Measurements from ENCODE around the gene PA2G4. TPM values are rescaled to one million over a fixed set of nuclear protein-coding genes. Genes with fewer than 3 reads are reported as not detected.

PA2G4 gene
- total RNA-seq, 2 experiments from 2014 or later: 242 to 243 TPM

GRCh38 chr12:56117778-56118687 is 13.7 kb downstream of the PA2G4 start, which contains the start of gene ZC3H10:
ZC3H10 (plus strand) TSS chr12:56118266; CDS start chr12:56120563, 2,297 bp downstream.
- DNase-seq: peak; percentile 99
- ChIA-PET CTCF (interaction anchor here (0.5 to 15.1 kb wide), 41 partner anchors 9 to 1467 kb away, joined by 3 to 271 read pairs (median 4); partner anchors contain the start of genes ESYT1, MYL6, MYL6B and ORMDL2), POLR2A (interaction anchor here (0.6 to 6.3 kb wide), 39 partner anchors 11 to 1403 kb away, joined by 3 to 226 read pairs (median 5); partner anchors contain the start of genes ANKRD52, CNPY2, DDIT3 and ESYT1)
- Mint-ChIP-seq H3K4me3 (peak within 1 kb of the TSS; percentile 99), H3K36me3 (ENCODE audit: low read depth) (peaks cover 44% of the 10 kb centered on the region), H3K27me3 (no peaks in the 10 kb centered on the region), H3K27ac (peak within 1 kb of the TSS; percentile 99), H3K4me1 (peaks cover 40% of the 10 kb centered on the region), H3K9me3 (no peaks in the 10 kb centered on the region)

- Mint-ChIP-seq H3K4me3 (peak overlapping the region; percentile 99), H3K4me1 (peaks cover 43% of the 10 kb centered on the region), H3K36me3 (ENCODE audit: low read depth) (peaks cover 38% of the 10 kb centered on the region), H3K27me3 (no peaks in the 10 kb centered on the region), H3K9me3 (no peaks in the 10 kb centered on the region), H3K27ac (peak overlapping the region; percentile 99)
- ChIA-PET POLR2A (interaction anchor here (0.6 to 6.3 kb wide), 34 partner anchors 10 to 1402 kb away, joined by 3 to 226 read pairs (median 5); partner anchors contain the start of genes ANKRD52, CNPY2, DDIT3 and ESYT1), CTCF (interaction anchor here (0.7 to 15.1 kb wide), 33 partner anchors 9 to 380 kb away, joined by 3 to 271 read pairs (median 5); partner anchors contain the start of genes ESYT1, MYL6, MYL6B and ORMDL2)
- no peak for DNase-seq
Measured at GRCh38 chr12:56118688-56119357, 14.5 kb downstream of the PA2G4 start.

- Mint-ChIP-seq H3K9me3 (no peaks in the 10 kb centered on the region), H3K4me3 (peak overlapping the region; percentile 99), H3K27ac (peak overlapping the region; percentile 99), H3K27me3 (no peaks in the 10 kb centered on the region), H3K4me1 (peaks cover 44% of the 10 kb centered on the region), H3K36me3 (ENCODE audit: low read depth) (peaks cover 37% of the 10 kb centered on the region)
- ChIA-PET CTCF (interaction anchor here (0.6 to 15.1 kb wide), 20 partner anchors 8 to 380 kb away, joined by 3 to 271 read pairs (median 12); partner anchors contain the start of genes ERBB3, ESYT1, MYL6 and MYL6B), POLR2A (interaction anchor here (1.1 to 6.3 kb wide), 12 partner anchors 9 to 330 kb away, joined by 3 to 226 read pairs (median 30); partner anchors contain the start of genes ANKRD52, ESYT1, MYL6 and MYL6B)
- DNase-seq: peak; percentile 67
Measured at GRCh38 chr12:56119361-56119796, 15.0 kb downstream of the PA2G4 start.

- ChIA-PET CTCF (interaction anchor here (0.6 to 15.1 kb wide), 13 partner anchors 7 to 372 kb away, joined by 3 to 271 read pairs (median 18); partner anchors contain the start of genes ERBB3, ESYT1, MYL6 and PA2G4), POLR2A (interaction anchor here (1.1 to 6.3 kb wide), 7 partner anchors 15 to 329 kb away, joined by 3 to 226 read pairs (median 39); partner anchors contain the start of genes MYL6, PA2G4, RNF41 and SMARCC2)
- Mint-ChIP-seq H3K27me3 (no peaks in the 10 kb centered on the region), H3K36me3 (ENCODE audit: low read depth) (peaks cover 36% of the 10 kb centered on the region), H3K27ac (no peak overlapping the region), H3K4me1 (peaks cover 47% of the 10 kb centered on the region), H3K9me3 (no peaks in the 10 kb centered on the region), H3K4me3 (no peak overlapping the region)
- DNase-seq: no peak
Measured at GRCh38 chr12:56120158-56120846, 15.9 kb downstream of the PA2G4 start.

- Mint-ChIP-seq H3K27ac (no peak overlapping the region), H3K36me3 (ENCODE audit: low read depth) (peaks cover 36% of the 10 kb centered on the region), H3K9me3 (no peaks in the 10 kb centered on the region), H3K27me3 (no peaks in the 10 kb centered on the region), H3K4me3 (no peak overlapping the region), H3K4me1 (peaks cover 52% of the 10 kb centered on the region)
- ChIA-PET CTCF (interaction anchor here (4.4 to 15.1 kb wide), 2 partner anchors 67 to 101 kb away, joined by 44 to 271 read pairs; partner anchors contain the start of genes RNF41 and SMARCC2), POLR2A (no interaction called here)
- DNase-seq: no peak
Measured at GRCh38 chr12:56121204-56121870, 17.0 kb downstream of the PA2G4 start.

DNA sequence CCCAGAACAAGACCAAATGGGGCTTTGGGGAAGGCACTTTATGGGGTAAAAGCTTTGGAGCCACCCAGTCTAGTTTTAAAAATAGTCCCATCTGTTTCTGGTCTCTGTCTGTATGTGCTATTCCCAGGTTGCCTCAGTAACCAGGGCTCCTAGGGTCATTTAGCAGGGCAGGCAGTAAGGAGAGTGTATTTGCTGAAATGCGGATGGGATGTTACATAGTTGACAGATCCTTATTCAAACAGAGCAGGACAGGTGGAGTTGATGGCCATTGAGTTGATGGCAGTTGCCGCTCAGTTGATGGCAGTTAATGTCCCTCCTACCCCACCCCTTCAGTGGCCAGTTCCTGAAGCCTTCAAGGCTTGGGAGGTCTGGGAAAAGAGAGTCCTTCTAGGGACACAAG is 18.3 kb downstream of the PA2G4 start:
- no peaks in the 10 kb centered on the region for H3K9me3 Mint-ChIP-seq
- DNase-seq: no peak
- H3K27me3 Mint-ChIP-seq: no peaks in the 10 kb centered on the region
- POLR2A ChIA-PET: interaction anchor here (1.1 to 8.9 kb wide), 2 partner anchors 29 to 66 kb away, joined by 3 to 114 read pairs; partner anchors contain the start of gene SMARCC2
- peaks cover 23% of the 10 kb centered on the region for H3K36me3 Mint-ChIP-seq (ENCODE audit: low read depth)
- peaks cover 62% of the 10 kb centered on the region for H3K4me1 Mint-ChIP-seq
- H3K4me3 Mint-ChIP-seq: no peak overlapping the region
- no peak overlapping the region for H3K27ac Mint-ChIP-seq
- CTCF ChIA-PET: interaction anchor here (0.7 to 15.1 kb wide), 7 partner anchors 12 to 116 kb away, joined by 3 to 271 read pairs (median 5); partner anchors contain the start of genes MYL6, MYL6B, RNF41 and SMARCC2

DNA sequence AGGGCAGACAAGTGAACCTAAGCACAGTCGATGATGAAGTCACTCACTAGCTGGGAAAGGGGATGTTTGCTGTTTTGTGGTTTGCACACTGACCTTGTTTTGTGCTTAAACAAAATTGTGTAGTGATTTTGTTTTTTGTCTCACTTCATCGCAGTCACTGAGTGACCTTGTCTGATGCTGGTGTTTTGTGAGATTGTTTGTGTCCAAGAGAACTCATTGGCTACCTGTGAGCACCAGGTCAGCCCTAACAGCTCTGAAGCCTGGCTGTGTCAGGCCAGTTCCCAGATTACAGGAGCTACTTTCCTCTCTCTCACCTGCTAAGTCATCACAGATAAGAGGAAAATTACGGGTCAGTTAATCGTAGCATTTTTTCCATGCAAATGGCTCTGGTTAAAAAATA is 19.8 kb downstream of the PA2G4 start:
- Mint-ChIP-seq H3K4me3 (no peak overlapping the region), H3K27ac (peak overlapping the region; percentile 50), H3K4me1 (peaks cover 53% of the 10 kb centered on the region), H3K27me3 (no peaks in the 10 kb centered on the region), H3K9me3 (no peaks in the 10 kb centered on the region), H3K36me3 (ENCODE audit: low read depth) (peaks cover 28% of the 10 kb centered on the region)
- DNase-seq: no peak
- ChIA-PET CTCF (interaction anchor here (1.2 to 15.1 kb wide), 9 partner anchors 28 to 134 kb away, joined by 3 to 271 read pairs (median 7); partner anchors contain the start of genes ANKRD52, MYL6, MYL6B and RNF41), POLR2A (interaction anchor here (0.7 to 11.6 kb wide), 7 partner anchors 7 to 98 kb away, joined by 3 to 178 read pairs (median 12); partner anchors contain the start of genes MYL6, MYL6B, PA2G4 and RNF41)

- Mint-ChIP-seq H3K4me1 (peaks cover 69% of the 10 kb centered on the region), H3K27me3 (no peaks in the 10 kb centered on the region), H3K9me3 (peaks cover 5% of the 10 kb centered on the region), H3K36me3 (ENCODE audit: low read depth) (peaks cover 41% of the 10 kb centered on the region), H3K4me3 (peak overlapping the region; percentile 97), H3K27ac (peak overlapping the region; percentile 94)
- CTCF ChIA-PET: interaction anchor here (1.0 to 15.1 kb wide), 11 partner anchors 9 to 389 kb away, joined by 3 to 271 read pairs (median 7); partner anchors contain the start of genes MYL6, MYL6B, PA2G4 and RPL41
- no peak for DNase-seq
- POLR2A ChIA-PET: interaction anchor here (1.6 to 11.6 kb wide), 8 partner anchors 10 to 96 kb away, joined by 4 to 178 read pairs (median 42); partner anchors contain the start of genes MYL6, MYL6B, PA2G4 and RPL41
Measured at GRCh38 chr12:56126732-56127239, 22.4 kb downstream of the PA2G4 start.

DNA sequence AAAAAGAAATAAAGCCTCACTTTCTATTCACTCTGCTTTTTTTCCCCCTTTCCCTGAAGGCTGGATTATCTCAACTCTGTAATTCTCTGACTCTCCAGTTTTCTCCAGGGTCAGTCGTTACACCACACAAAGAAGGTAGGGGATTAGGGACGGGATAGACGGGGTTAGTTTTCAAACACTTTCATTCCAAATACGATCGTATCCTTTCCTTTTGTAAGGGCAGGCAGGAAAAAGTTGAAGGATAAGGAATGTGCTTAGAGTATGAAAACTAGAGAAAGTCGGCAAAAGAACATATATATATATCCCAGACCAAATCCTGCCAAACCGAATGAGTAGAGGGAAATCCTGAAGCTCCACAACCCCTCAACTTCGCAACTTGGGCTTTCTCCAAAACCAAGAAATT is 23.1 kb downstream of the PA2G4 start:
- Mint-ChIP-seq H3K36me3 (ENCODE audit: low read depth) (peaks cover 48% of the 10 kb centered on the region), H3K4me3 (peak overlapping the region; percentile 97), H3K27me3 (no peaks in the 10 kb centered on the region), H3K4me1 (peaks cover 74% of the 10 kb centered on the region), H3K27ac (peak overlapping the region; percentile 94), H3K9me3 (peaks cover 5% of the 10 kb centered on the region)
- DNase-seq: no peak
- POLR2A ChIA-PET: interaction anchor here (0.7 to 11.6 kb wide), 21 partner anchors 11 to 341 kb away, joined by 3 to 178 read pairs (median 6); partner anchors contain the start of genes ANKRD52, IL23A, MYL6 and MYL6B
- CTCF ChIA-PET: interaction anchor here (0.6 to 15.1 kb wide), 21 partner anchors 10 to 546 kb away, joined by 3 to 271 read pairs (median 4); partner anchors contain the start of genes ANKRD52, MYL6, MYL6B and ORMDL2

DNA sequence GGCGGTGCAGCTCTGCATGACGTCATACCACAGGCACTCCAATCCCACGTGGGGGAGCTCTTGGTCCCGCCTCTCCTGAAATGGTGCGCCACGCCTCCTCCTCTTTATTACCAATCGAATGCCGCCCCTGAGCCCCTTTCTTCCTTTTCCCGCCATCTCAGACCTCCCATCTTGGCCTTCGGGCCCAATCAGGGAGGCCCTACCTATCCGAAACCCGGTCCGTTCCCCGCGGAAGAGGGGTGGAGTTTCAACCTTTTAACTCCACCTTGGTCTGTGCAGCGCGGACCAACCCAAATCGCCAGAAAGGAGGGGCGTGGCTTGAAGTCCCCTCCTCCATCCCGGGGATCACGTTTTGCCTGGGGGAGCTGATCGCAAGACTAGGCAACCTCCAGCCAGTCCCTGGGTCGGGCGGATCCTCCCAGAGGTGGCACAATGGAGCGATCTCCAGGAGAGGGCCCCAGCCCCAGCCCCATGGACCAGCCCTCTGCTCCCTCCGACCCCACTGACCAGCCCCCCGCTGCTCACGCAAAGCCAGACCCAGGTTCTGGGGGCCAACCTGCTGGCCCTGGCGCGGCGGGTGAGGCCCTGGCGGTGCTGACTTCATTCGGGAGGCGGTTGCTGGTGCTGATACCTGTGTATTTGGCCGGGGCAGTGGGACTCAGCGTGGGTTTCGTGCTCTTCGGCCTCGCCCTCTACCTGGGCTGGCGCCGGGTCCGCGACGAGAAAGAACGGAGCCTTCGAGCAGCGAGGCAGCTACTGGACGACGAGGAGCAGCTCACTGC is 23.7 kb downstream of the PA2G4 start, which contains the start of gene ESYT1:
Gene ESYT1, plus strand, starts transcription at position 380 of the 782 bp plus-strand sequence. Its CDS starts 53 bp downstream, at position 433.
- ChIA-PET POLR2A (interaction anchor here (0.7 to 11.6 kb wide), 25 partner anchors 10 to 340 kb away, joined by 3 to 178 read pairs (median 5); partner anchors contain the start of genes ANKRD52, IL23A, MYL6 and MYL6B), CTCF (interaction anchor here (0.6 to 15.1 kb wide), 22 partner anchors 11 to 545 kb away, joined by 3 to 271 read pairs (median 4); partner anchors contain the start of genes ANKRD52, MYL6, MYL6B and ORMDL2)
- Mint-ChIP-seq H3K9me3 (peaks cover 5% of the 10 kb centered on the region), H3K4me3 (peak within 1 kb of the TSS; percentile 97), H3K27ac (peak within 1 kb of the TSS; percentile 94), H3K27me3 (no peaks in the 10 kb centered on the region), H3K4me1 (peaks cover 75% of the 10 kb centered on the region), H3K36me3 (ENCODE audit: low read depth) (peaks cover 52% of the 10 kb centered on the region)
- DNase-seq: peak; percentile 99
